ENCODE data around the gene RNF207.

Gene RNF207

DNA sequence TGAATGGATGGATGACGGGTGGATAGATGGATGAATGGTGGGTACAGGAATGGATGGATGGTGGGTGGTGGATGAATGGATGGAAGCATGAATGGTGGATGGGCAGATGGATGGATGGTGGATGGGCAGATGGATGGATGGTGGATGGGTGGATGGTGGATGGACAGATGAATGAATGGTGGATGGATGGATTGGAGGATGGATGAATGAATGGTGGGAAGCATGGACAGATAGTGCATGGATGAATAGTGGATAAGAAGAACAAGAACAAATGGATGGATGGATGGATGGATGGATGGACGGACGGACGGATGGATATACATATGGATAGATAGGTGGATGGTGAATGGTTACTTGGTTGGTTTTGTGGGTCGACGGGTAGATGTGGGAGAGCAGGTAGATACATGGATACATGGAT is 30.5 kb upstream of the RNF207 start:
- DNase-seq: no peak

DNA sequence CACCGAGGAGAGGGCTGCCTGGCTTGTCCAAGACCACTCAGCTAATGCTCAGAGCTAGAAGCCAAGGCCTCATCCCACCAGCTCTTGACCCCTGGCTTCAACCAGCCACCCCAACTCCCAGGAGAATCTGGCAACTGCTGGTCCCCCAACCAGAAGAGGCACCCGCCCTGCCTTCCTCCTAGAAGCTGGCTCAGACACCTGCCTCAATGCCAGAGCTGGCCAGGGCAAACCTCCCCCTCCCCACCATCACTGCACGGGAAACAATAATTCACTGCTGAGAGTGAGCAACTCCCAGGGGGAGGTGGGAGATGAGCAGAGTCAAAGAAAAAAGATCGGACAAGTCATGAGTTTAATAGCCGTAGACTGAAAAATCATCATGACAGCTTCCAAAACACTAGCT is 29.1 kb upstream of the RNF207 start:
- DNase-seq: no peak

DNA sequence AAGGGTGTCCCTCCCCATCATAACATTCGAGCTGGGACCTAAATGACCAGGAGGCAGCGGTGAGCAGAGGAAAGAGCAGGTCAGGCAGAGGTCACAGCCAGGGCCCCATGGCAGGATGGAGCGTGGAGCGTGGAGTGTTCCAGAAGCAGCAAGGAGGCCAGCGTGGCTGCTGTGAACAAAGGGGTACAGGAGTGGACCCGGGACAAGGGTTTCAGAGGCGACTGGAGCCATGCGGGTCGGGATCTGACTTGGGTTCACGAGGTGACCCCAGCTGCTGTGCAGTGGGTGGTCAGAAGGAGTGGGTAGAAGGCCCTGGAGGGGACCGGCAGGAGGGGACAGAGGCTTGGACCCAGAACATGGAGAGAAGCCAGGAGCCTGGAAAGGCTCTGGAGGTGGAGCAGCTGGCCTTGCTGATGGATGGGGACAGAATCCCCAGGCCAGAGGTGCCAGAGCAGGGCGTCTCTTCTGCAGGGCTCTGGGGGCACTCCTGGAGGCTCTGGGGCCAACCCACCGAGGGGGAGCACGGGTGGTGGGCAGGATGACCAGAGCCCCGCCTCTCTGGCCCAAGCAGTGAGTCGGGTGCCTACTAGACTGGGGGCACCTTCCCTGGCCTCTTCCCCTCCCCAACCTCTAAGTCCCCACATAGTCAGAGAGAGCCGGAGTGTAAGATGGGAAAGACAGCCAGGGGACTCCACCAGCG is 28.1 kb upstream of the RNF207 start:
- DNase-seq: no peak

DNA sequence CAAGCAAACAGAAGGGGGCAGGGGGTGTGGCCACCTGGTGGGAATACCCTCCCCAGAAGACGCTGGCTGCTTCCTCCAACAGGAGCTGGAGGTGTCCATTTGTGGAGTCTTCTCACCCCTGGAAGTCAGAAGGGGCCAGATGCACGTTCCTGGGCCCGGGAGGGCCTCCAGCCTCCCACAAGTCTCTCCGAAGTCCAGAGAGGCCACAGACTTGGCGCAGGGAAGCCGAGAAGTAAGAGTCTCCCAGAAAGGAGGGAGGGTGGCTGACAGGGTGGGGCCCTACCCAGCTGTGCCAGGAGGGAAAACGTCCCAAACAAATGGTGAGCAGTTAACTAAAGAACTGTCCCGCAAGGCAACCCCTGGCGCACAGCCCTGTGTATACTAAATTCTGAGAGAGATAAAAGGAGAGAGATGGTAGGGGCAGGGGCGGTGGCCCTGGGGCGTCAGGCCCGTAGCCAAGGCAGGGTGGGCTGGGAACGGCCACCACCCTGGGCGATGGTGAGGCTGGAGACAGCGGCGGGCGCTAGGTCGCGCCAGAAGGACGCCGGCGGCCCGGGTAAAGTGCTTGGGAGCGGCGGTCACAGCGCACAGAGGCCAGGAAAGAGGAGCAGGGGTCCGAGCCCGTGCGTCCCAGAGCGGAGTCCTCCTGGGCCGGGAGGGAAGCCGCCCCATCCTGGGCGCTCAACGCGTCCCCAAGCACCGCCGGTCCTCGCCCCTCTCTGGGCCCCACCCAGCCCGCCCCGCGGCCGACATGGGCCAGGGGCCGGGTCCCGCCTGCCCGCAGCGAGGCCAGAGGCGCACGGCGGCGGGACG is 27.0 kb upstream of the RNF207 start:
- DNase-seq: no peak

DNA sequence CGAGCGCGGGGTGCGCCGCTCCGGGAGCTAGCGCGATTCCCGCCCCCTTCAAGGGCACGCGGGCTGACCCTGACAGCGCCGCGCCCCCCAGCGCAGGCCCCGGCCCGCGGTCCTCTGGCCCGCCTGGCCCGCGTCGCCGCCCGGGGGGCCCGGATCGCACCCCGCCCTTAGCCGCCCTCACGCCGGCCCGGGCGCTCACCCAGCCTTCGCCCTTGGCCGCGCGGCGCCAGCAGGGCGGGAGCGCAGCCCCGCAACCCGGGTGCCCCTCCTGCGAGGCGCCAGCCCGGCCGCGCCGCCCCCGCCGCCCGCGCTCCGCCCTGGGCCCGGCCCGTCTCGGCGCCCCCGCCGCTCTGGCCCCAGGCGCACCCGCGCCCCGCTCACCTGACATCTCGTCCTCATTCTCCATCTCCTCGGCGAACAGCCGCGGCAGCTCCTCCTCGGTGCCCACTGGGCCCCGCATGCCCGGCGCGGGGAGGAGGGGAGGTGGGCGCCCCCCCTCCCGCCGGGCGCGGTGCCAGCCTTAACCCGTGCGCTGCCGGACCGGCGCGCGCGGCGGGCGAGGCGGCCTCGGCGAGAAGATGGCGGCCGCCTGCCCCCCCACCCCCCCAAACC is 26.2 kb upstream of the RNF207 start:
- DNase-seq: no peak

DNA sequence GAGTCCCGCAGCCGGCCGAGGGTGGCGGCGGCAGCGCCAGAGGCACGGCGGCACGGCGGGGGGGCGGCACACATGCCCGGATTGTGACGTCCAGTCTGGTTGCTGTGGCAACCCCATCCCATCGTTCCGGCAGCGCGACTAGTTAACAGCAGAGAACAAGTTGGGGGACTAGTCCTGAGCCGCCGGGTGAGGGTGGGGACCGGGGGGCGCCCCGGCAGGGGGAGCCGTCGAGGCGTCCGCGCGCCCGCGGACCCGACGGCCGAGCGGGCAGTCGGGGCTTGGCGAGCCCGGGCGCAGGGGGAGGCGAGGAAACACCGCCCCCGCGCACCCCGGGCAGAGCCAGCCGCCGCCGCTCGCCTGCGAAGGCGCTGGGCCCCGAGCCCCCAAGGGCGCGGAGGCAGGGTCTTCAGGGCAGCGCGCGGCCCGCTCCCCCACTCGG is 25.6 kb upstream of the RNF207 start, which contains the start of gene CHD5:
TSS of gene CHD5 (minus strand) at position 54 of the 439 bp plus-strand sequence. CDS start 298 bp downstream, outside the sequence.
- DNase-seq: no peak

DNA sequence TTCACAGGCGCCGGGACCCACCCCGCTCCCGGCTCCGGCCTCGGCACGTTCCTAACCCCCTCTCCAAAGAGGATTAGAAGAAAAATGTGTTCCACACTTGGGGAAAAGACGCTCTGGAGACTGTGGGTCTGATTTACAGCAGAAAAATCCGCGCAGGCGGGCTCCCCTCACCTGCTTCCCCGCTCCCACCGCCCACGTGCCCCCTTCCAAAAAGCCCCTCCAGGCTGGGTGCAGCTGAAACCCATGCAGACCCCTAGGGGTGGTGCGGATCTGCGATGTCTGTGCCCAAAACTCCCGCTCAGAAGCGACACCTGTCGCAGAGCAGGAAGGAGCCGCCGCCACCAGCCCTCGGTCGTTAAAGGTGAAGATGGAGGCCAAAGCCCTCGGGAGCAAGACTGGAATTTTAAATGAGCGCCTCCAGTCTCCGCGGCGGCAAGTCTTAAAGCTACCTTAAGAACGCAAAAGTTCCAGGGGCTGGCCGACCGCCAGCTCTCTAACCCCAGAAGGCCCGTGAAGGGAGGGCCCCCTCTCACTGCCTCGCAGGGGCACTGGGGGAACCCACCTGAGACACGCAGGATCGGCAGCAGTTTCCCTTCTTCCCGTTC is 25.1 kb upstream of the RNF207 start:
- no peak for DNase-seq

DNA sequence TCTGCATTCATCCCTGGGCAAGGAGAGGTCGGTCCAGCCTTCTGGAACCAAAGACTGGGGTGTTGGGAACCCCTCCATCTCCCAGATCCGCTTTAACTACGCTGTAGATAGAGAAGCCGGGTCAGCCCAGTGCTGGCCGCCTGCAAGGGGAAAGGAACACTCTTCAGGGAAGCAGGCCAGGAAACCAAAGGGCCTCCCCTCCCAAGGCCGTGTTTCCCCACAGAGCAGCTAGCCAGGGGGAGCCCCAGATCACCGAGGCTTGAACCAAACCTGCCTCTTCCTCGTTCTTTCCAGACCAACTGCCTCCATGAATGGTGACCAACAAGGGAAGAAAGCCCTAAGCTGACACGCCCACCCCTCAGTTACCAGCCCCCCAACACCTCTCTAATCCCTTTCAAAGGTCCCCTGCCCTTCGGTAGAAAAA is 24.6 kb upstream of the RNF207 start:
- DNase-seq: no peak

DNA sequence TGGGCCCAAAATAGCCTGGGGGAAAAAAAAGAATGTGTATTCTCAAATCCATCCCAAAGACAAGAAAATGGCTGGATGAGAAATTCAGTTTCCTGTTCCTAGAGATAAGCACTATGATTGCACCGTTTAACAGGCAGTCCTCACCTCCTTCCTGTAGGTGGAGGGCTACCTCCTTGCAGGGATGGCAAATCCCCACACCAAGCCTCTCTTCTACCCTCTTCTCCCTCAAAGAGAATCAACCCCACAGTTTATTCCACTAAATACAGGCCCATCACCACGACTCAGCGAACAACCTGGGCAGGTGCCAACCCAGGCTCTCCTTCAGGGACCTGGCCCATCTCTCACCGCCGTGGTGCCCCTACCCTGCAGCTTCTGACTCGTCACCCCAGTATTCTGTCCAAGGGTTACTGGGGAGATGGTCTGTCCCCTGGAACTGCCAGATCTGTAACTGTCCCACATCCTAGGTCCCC is 22.4 kb upstream of the RNF207 start:
- no peak for DNase-seq

DNA sequence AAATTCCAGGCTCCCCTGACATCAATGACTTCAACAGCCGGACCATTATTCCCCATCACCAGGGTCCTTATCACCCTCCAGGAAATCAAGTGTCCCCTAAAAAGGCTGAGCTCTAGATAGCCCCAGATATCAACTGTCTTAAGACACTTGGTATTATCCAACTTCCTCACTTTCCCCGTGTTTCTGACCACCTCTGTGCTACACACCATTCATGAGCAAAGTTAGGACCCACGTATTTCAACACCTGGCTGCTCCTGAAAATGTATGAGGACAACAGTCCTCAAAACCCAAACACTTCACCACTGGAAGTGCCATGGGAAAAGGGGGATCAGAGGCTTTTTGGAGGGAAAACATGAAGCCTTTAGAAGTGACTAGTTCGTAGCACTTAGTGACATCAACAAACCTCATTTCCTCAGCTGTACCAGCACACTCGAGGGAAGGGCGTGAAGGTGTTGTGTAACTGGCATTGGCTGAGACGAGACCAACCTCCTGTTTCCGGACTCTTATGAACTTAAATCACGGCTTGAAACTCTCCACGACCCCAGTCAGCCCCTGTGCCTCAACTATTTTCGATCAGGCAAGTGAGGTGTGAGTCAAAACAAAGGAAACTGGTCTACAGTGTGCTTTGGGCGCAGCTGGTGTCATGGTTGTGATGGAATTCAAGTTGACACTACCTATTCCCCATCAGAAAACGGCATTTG is 21.7 kb upstream of the RNF207 start:
- DNase-seq: no peak

DNA sequence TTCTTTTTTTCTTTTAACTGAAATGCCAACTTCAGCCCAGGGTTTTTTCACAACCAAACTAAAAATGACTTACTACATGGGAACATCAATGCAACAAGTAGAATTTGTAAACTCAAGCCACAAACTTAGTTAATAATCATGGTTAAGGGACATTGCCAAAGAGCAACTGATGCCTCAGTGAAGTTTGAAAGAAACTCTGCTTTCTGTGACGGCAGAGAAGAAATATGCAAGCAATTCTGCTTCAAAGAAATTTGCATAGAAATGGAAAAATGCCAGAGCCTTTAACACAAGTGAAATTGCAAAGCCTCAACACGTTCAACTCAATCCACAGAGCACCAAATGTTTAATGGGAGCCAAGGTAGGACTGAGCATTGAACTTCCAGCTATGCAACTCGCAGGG is 20.8 kb upstream of the RNF207 start:
- no peak for DNase-seq

DNA sequence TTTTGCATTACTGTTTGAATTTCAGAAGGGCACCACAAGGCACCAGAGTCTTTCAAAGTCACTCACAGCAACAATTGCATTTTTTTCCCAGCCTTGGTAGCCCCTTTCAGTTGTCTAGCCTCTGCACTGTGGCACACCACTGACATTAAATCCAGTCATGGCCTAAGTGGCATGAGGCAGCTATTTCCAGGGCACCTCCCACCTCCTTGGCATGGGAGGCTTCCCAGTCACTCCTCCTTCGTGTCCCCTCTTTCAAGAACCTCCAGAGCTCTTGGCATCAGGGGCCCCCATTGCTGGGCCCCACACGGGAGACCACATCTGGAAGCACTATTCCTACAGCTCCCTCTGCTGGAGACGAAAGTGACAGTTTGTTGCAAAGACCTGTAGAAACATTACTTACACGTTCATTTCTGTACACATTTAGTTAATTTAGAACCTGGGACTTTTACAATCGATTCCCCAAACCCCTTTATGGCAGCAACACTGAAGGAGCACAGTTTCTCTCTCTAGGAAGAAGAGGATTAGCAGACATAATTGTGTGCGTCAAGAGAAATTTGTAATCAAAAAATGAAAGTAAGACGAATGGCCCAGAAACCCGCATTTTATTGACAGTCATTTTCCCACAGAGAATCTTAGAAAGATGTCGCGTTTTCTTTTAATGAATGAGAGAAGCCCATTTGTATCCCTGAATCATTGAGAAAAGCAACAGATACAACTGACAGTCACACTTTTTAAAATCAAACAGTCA is 20.1 kb upstream of the RNF207 start:
- peak; percentile 35 for DNase-seq

DNA sequence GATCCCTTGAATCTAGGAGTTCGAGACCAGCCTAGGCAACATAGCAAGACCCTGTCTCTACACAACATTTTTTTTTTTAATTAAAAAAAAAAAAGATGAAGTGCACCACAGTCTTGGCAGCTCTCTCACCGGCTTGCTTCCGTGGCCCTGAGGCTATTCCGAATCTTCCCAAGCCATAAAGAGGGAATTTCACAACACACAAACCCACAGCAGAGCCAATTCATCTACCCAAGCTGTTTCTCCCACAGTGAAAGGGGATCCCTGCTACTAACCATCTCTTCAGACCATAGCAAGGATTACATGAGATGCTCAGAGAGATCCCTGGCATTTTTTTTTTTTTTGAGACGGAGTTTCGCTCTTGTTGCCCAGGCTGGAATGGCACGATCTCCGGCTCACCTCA is 17.5 kb upstream of the RNF207 start:
- DNase-seq: no peak

DNA sequence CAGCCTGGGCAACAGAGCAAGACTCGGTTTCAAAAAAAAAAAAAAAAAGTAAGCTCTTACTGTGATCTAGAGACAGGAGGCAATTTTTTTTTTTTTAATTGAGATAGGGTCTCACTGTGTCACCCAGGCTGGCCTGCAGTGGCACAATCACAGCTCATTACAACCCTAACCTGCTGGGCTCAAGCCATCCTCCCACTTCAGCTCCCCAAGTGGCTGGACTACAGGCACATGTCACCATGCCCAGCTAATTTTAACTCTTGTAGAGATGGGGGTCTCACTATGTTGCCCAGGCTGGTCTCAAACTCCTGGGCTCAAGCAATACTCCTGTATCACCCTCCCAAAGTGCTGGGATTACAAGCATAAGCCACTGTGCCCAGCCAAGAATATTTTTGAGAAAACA is 14.0 kb upstream of the RNF207 start:
- no peak for DNase-seq

DNA sequence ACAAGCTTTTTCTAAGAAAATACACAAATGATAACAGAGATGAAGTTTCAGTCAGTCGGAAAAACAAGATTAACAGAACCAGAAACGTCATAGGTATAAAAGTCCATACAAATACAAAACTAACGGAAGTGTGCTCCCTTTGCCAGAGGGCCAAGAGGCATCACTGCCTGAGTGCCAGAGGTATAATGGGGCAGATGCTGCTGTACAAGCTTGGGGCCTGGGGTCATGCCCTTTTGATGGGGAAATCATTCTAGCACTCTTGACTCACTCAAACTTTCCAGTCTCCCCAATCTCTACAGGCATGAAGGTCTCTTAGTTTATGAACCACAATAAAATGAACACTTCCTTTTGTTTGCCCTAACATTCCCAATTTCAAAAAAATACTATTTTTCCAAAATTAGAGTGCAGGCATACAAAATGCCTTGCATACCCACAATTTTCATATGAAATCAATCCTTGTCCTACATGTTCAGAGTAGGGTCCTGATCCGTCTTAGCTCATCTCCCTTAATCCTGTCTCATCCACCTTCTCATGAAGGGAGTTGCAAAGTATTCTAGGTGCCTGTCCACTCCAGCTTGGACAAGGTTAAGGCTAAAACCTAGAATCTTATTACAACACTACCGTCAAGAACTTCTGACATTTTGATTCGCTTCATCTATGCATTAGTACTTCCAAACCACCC is 8.0 kb upstream of the RNF207 start:
- DNase-seq: no peak

DNA sequence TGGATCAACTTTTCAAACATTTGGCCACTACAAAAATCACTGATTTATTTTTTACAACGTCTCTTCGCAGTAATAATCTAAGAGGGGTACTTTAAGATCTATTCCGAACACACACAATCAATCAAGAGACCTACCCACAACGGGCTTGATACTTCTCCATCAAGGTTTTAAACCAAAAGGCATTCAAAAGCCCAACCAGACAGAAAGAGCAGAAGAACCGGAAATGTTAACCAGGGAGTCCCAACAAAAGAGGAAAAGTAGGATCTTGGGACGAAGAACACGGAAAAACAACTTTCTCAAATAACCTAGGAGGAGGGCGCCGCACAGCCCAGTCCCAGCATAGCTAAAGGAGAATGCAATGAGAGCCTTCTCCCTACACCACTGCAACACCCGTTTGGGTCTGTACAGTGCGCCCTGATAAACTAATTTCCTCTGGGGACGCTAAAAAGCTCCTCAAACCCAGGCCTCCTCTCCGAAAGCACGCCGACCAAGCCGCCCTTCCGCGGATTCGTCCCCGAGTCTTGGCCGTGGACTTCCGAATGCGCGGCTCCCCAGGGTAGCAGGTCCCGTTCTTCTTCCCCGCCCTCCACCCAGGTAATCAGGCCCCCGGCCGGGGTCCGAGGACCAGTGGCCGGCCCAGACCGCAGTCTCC is 7.1 kb upstream of the RNF207 start:
- peak; percentile 19 for DNase-seq

DNA sequence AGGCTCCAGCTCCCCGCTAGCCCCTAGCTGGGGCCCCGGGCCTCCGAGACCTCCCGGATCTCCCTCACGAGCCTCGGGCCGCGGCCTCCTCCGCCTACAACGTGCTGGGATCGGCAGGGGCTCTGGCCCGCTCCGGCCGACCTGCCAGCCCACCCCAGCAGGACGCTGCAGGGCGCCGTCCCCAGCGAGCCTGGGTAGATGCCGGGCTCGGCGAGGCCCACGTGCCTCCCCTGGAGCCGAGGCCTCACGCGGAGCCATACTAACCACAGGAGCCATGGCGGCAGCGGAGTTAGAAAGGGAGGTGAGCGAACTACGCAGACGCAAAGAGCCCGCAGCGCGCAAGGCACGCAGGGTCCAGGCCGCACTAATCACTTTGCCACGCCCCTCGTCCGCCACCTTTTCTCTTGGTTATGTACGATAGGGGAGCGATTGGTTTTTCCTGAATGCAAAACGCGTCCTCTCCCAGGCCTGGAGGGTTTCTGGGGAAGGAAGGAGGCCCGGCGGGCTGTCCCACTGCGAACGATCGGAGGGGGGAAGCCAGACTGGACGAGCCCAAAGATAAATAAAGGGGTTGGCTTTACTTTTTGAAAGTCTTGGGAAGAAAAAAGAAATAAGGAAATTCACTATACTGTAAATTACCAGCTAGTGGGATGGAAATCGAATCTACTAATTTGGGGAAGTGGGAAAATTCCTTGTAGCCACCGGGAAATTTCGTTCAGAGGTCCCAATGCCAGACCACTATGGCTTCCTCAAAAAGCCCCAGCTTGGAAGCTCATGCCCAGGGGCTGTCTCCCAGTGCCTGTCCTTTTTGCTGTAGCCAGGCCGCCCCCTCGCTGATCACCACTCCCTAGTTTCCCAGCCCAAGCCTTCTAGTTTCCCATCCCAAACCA is 6.4 kb upstream of the RNF207 start, which contains the start of gene RPL22:
TSS of gene RPL22 (minus strand) at position 298 of the 890 bp plus-strand sequence. CDS start at position 276, 22 bp downstream.
- peak; percentile 98 for DNase-seq

DNA sequence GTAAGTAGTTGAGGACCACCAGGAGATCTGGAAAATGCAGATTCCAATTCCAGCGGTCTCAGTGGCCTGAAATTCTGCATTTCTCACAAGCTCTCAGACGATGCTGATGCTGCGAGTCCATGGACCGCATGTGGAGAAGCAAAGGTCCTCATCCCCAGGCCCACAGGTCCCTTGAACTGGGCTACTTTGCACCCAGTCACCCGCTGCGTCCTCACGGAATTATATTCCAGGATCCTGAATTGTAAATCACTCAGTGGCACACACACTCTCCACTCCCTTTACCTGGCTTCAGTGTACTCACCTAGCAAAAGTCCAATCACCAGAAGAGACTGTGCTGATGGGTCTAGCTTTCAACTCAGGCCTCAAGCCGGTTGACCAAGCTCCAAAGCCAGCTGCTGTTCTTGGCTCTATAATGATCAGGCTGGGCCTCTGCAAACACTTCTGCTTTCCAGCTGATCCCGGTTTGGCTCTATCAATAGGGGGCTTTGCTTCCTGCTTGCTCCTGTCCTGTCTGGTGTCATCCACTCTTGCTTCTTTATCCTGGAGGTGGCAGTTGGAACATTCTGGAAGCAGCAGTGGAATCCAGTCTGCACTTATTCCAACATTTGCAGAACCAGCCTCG is 5.6 kb upstream of the RNF207 start:
- no peak for DNase-seq

DNA sequence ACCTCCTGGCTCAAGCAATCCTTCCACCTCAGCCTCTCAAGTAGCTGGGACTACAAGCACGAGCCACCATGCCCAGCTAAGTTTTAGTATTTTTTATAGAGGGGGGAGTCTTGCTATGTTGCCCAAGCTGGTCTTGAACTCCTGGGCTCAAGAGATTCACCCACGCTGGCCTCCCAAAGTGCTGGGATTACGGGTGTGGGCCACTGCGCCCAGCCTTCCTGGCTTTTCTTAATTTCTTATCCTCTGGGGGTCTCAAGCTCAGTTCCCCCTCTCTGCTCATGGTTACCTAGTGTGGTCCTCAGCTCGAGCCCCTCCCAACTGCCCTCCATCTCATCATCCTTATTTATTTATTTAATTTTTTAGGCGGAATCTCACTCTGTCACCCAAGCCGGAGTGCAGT is 3.7 kb upstream of the RNF207 start:
- no peak for DNase-seq
